HG03521 (cell line): ENCODE data around the gene OTULINL.
"Not testable (repeated sequence)": the region's sequence is repeated elsewhere in the genome, so short reads cannot be mapped to it uniquely, and the experiment has no call there.

Source experiments
- ATAC-seq: cut with Tn5 transposase; IDR thresholded peaks from one replicate; pipeline ENCODE4 v1.9.1; 2021; ENCODE audit warnings: mild to moderate bottlenecking, moderate library complexity; ENCODE audit not compliant: unreplicated experiment

OTULINL gene

GRCh38 chr5:14581106-14581890 is at the start of gene OTULINL:
OTULINL (plus strand) TSS chr5:14581792; CDS start chr5:14581895, 103 bp downstream.
- ATAC-seq = peak; percentile 97

- ATAC-seq = no peak
These were observed 49.4 kb upstream of the OTULINL start for GRCh38 chr5:14532180-14532579.

GRCh38 chr5:14534773-14535172 is 46.8 kb upstream of the OTULINL start:
- ATAC-seq = no peak

GRCh38 chr5:14545308-14545707 is 36.3 kb upstream of the OTULINL start:
- no peak for ATAC-seq

GRCh38 chr5:14545862-14546261 is 35.7 kb upstream of the OTULINL start:
- ATAC-seq = no peak

- no peak for ATAC-seq
These were observed 33.9 kb upstream of the OTULINL start for GRCh38 chr5:14547666-14548065.

- no peak for ATAC-seq
These were observed 30.4 kb upstream of the OTULINL start for GRCh38 chr5:14551211-14551610.

- no peak for ATAC-seq
These were observed 29.6 kb upstream of the OTULINL start for GRCh38 chr5:14552017-14552416.

- ATAC-seq = not testable (repeated sequence)
These were observed 27.3 kb upstream of the OTULINL start for GRCh38 chr5:14554288-14554687.

GRCh38 chr5:14556015-14556414 is 25.6 kb upstream of the OTULINL start:
- no peak for ATAC-seq

- no peak for ATAC-seq
These were observed 24.3 kb upstream of the OTULINL start for GRCh38 chr5:14557203-14557770.

GRCh38 chr5:14557791-14558415 is 23.7 kb upstream of the OTULINL start:
- no peak for ATAC-seq

- no peak for ATAC-seq
These were observed 21.4 kb upstream of the OTULINL start for GRCh38 chr5:14560091-14560595.

GRCh38 chr5:14561741-14562140 is 19.9 kb upstream of the OTULINL start:
- ATAC-seq = no peak

- no peak for ATAC-seq
These were observed 13.3 kb upstream of the OTULINL start for GRCh38 chr5:14568333-14568732.

- no peak for ATAC-seq
These were observed 11.5 kb upstream of the OTULINL start for GRCh38 chr5:14569948-14570691.

- no peak for ATAC-seq
These were observed 9.7 kb upstream of the OTULINL start for GRCh38 chr5:14571901-14572300.

- no peak for ATAC-seq
These were observed 9.2 kb upstream of the OTULINL start for GRCh38 chr5:14572385-14572784.

- ATAC-seq = no peak
These were observed 8.8 kb upstream of the OTULINL start for GRCh38 chr5:14572836-14573235.

GRCh38 chr5:14574096-14574495 is 7.5 kb upstream of the OTULINL start:
- no peak for ATAC-seq

- no peak for ATAC-seq
These were observed 6.6 kb upstream of the OTULINL start for GRCh38 chr5:14574891-14575508.
